Karpas-422 (cell line): ENCODE results near the gene SEMA5B. TPM values are rescaled to one million over a fixed set of nuclear protein-coding genes. Genes with fewer than 3 reads are reported as not detected.

Source experiments
- DNase-seq: peaks from one replicate; pipeline ENCODE4 v3.0.0-alpha.2; 2015
- H2AFZ ChIP-seq: fragments of 200-600 bp; sonication (generic); 2 replicates; pipeline ENCODE4 v1.6.1; 2014; ENCODE audit warnings: antibody characterized with exemption, low read length, mixed read lengths
- H3K27ac ChIP-seq: fragments of 200-600 bp; sonication (generic); 2 replicates; pipeline ENCODE4 v1.5.1; 2014; ENCODE audit warnings: mild to moderate bottlenecking, low read length, moderate library complexity
- H3K27me3 ChIP-seq: fragments of 200-600 bp; sonication (generic); 2 replicates; pipeline ENCODE4 v1.6.1; 2014; ENCODE audit warnings: low read length, mixed read lengths
- H3K36me3 ChIP-seq: fragments of 200-600 bp; sonication (generic); 2 replicates; pipeline ENCODE4 v1.6.1; 2014; ENCODE audit warnings: low read length, mixed read lengths; ENCODE audit not compliant: insufficient read depth
- H3K4me1 ChIP-seq: fragments of 200-600 bp; sonication (generic); 2 replicates; pipeline ENCODE4 v1.6.1; 2014; ENCODE audit warnings: mild to moderate bottlenecking, low read length, mixed read lengths
- H3K4me2 ChIP-seq: fragments of 200-600 bp; sonication (generic); 2 replicates; pipeline ENCODE4 v1.6.1; 2014; ENCODE audit warnings: low read length, low read depth, mild to moderate bottlenecking; ENCODE audit not compliant: poor library complexity, severe bottlenecking
- H3K4me3 ChIP-seq: fragments of 200-600 bp; sonication (generic); 2 replicates; pipeline ENCODE4 v1.5.1; 2014; ENCODE audit warnings: mild to moderate bottlenecking, antibody characterized with exemption, low read length, mixed read lengths
- H3K79me2 ChIP-seq: fragments of 200-600 bp; sonication (generic); 2 replicates; pipeline ENCODE4 v1.6.1; 2014; ENCODE audit warnings: mild to moderate bottlenecking, low read length, mixed read lengths
- H3K9ac ChIP-seq: fragments of 200-600 bp; sonication (generic); 2 replicates; pipeline ENCODE4 v1.6.0; 2014; ENCODE audit warnings: low read length
- H3K9me2 ChIP-seq: fragments of 200-600 bp; sonication (generic), shearing (Covaris generic); replicated peaks from 2 replicates; pipeline ENCODE4 v1.6.0; 2014; ENCODE audit warnings: mild to moderate bottlenecking, low read length, moderate library complexity; ENCODE audit not compliant: insufficient read depth
- H3K9me3 ChIP-seq: fragments of 300-700, 200-600 bp; sonication (generic); 2 replicates; pipeline ENCODE4 v1.6.1; 2014; ENCODE audit warnings: low read length, mixed read lengths
- H4K20me1 ChIP-seq: fragments of 200-600 bp; sonication (generic); 2 replicates; pipeline ENCODE4 v1.6.1; 2014; ENCODE audit warnings: mild to moderate bottlenecking, antibody characterized with exemption, low read length, low read depth; ENCODE audit not compliant: insufficient read depth
- total RNA-seq: library from RNA; depleted of rRNA; stranded (reverse); fragments of >200 nt; shearing (Covaris generic); gene quantifications from 2 replicates; pipeline ENCODE4 v1.2.3, GENCODE V29; 2014; ENCODE audit warnings: low replicate concordance

SEMA5B gene
- total RNA-seq, 1 experiment from 2014 or later: not detected

GRCh38 chr3:123019161-123019560 lies 8.4 kb downstream of the SEMA5B start:
- Histone ChIP-seq H3K36me3 (no peaks in the 10 kb centered on the region), H3K4me1 (peaks cover 2% of the 10 kb centered on the region), H4K20me1 (peaks cover 8% of the 10 kb centered on the region; the same call in 1 of the 2 replicates), H3K79me2 (no peaks in the 10 kb centered on the region), H3K9me2 (no peaks in the 10 kb centered on the region), H2AFZ (no peak overlapping the region), H3K9me3 (no peaks in the 10 kb centered on the region), H3K4me2 (no peak overlapping the region), H3K9ac (no peak overlapping the region), H3K27me3 (no peaks in the 10 kb centered on the region), H3K4me3 (no peak overlapping the region), H3K27ac (no peak overlapping the region)
- no peak for DNase-seq

DNA sequence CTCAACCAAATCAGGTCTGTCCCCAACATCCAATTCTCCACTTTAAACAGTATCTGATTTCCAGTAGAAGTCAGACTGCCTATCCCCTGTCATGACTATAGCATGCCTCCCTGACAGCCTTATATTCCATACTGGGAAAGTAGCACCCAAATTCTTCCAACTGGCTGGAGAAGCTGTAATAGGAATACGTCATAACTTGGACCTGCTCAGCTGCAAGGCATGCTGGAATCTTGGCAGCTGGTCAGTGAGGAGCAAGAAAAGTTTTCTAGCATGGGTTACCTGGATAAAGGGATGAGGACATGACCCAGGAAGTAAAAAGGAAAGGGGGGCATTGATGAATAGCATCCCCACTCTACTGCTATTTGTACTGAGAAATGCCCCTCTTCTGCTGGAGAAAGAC lies 8.9 kb downstream of the SEMA5B start:
- Histone ChIP-seq H3K27ac (no peak overlapping the region), H4K20me1 (peaks cover 8% of the 10 kb centered on the region; the same call in 1 of the 2 replicates), H2AFZ (no peak overlapping the region), H3K27me3 (no peaks in the 10 kb centered on the region), H3K36me3 (no peaks in the 10 kb centered on the region), H3K4me1 (peaks cover 5% of the 10 kb centered on the region), H3K79me2 (no peaks in the 10 kb centered on the region), H3K9me3 (no peaks in the 10 kb centered on the region), H3K9ac (no peak overlapping the region), H3K9me2 (no peaks in the 10 kb centered on the region), H3K4me2 (no peak overlapping the region), H3K4me3 (no peak overlapping the region)
- DNase-seq: no peak

DNA sequence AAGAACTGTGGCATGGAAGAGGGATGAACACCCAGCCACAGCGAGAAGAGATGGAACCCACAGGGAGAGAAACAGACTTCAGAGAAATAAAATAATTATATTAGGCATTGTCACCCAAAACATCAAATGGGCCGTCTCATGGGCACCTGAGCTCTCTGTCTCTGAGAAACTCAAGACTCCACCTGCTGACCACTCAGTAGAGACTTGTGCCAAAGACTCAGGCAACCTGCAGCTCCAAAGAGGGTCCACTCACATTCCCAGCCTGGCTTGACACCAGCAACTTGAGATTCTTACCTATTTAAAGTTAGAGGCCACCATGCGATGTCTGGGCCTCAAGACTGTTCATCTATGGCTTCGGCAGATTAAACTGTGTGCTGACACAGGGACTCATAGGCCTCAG lies 12.0 kb downstream of the SEMA5B start:
- Histone ChIP-seq H3K27me3 (no peaks in the 10 kb centered on the region), H3K4me3 (no peak overlapping the region), H3K36me3 (no peaks in the 10 kb centered on the region), H4K20me1 (peaks cover 12% of the 10 kb centered on the region; the same call in 1 of the 2 replicates), H2AFZ (no peak overlapping the region), H3K4me2 (no peak overlapping the region), H3K9ac (no peak overlapping the region), H3K4me1 (peaks cover 5% of the 10 kb centered on the region), H3K9me2 (no peaks in the 10 kb centered on the region), H3K27ac (no peak overlapping the region), H3K9me3 (no peaks in the 10 kb centered on the region), H3K79me2 (no peaks in the 10 kb centered on the region)
- DNase-seq: no peak

- Histone ChIP-seq H3K9ac (no peak overlapping the region), H3K27ac (no peak overlapping the region), H3K4me1 (peaks cover 5% of the 10 kb centered on the region), H3K9me2 (no peaks in the 10 kb centered on the region), H3K36me3 (no peaks in the 10 kb centered on the region), H3K79me2 (no peaks in the 10 kb centered on the region), H4K20me1 (peaks cover 12% of the 10 kb centered on the region; the same call in 1 of the 2 replicates), H3K9me3 (no peaks in the 10 kb centered on the region), H3K4me3 (no peak overlapping the region), H3K27me3 (no peaks in the 10 kb centered on the region), H3K4me2 (no peak overlapping the region), H2AFZ (no peak overlapping the region)
- no peak for DNase-seq
Measured at GRCh38 chr3:123013876-123014275, 13.7 kb downstream of the SEMA5B start.

DNA sequence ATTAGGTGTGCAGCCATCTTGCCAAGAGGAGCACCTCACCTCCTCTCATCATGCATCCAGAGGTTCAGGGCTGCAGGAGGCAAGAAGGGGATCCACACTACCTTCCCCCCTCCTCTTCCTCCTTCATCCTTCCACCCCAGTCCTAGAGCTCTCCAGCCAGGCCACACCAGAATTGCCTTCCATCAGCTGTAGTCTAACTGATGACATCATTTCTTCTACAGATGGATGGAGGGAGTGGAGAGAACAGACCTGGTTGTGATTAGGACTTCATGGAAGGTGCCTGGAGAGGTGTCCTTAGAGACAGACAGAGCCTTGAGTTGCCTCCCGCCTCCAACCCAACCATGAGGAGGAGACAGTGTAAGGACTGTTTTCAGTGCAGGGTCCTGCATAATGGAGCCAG lies 14.9 kb downstream of the SEMA5B start:
- H2AFZ ChIP-seq: no peak overlapping the region
- no peaks in the 10 kb centered on the region for H3K27me3 ChIP-seq
- H3K4me3 ChIP-seq: no peak overlapping the region
- no peak overlapping the region for H3K4me2 ChIP-seq
- H3K79me2 ChIP-seq: no peaks in the 10 kb centered on the region
- peaks cover 5% of the 10 kb centered on the region for H3K4me1 ChIP-seq
- DNase-seq: no peak
- H3K27ac ChIP-seq: no peak overlapping the region
- H3K9ac ChIP-seq: no peak overlapping the region
- no peaks in the 10 kb centered on the region for H3K9me2 ChIP-seq
- peaks cover 12% of the 10 kb centered on the region; the same call in 1 of the 2 replicates for H4K20me1 ChIP-seq
- H3K36me3 ChIP-seq: no peaks in the 10 kb centered on the region
- no peaks in the 10 kb centered on the region for H3K9me3 ChIP-seq

- Histone ChIP-seq H3K4me1 (peaks cover 15% of the 10 kb centered on the region), H3K9ac (no peak overlapping the region), H3K9me3 (no peaks in the 10 kb centered on the region), H3K4me3 (no peak overlapping the region), H3K4me2 (no peak overlapping the region), H3K27me3 (no peaks in the 10 kb centered on the region), H3K9me2 (no peaks in the 10 kb centered on the region), H2AFZ (no peak overlapping the region), H3K36me3 (no peaks in the 10 kb centered on the region), H3K27ac (no peak overlapping the region), H4K20me1 (peaks cover 20% of the 10 kb centered on the region; the same call in 1 of the 2 replicates), H3K79me2 (no peaks in the 10 kb centered on the region)
- DNase-seq: no peak
Measured at GRCh38 chr3:123011447-123011846, 16.1 kb downstream of the SEMA5B start.

GRCh38 chr3:123008840-123009239 lies 18.7 kb downstream of the SEMA5B start:
- Histone ChIP-seq H3K4me3 (no peak overlapping the region), H3K79me2 (no peaks in the 10 kb centered on the region), H3K27me3 (no peaks in the 10 kb centered on the region), H3K36me3 (no peaks in the 10 kb centered on the region), H3K9me3 (no peaks in the 10 kb centered on the region), H4K20me1 (peaks cover 18% of the 10 kb centered on the region; the same call in 1 of the 2 replicates), H2AFZ (no peak overlapping the region), H3K4me1 (peaks cover 30% of the 10 kb centered on the region), H3K9me2 (no peaks in the 10 kb centered on the region), H3K4me2 (no peak overlapping the region), H3K27ac (no peak overlapping the region), H3K9ac (no peak overlapping the region)
- DNase-seq: no peak

- Histone ChIP-seq H3K79me2 (no peaks in the 10 kb centered on the region), H3K27ac (no peak overlapping the region), H3K4me2 (peak overlapping the region; percentile 21), H3K9ac (no peak overlapping the region), H3K4me1 (peaks cover 48% of the 10 kb centered on the region), H3K36me3 (no peaks in the 10 kb centered on the region), H4K20me1 (peaks cover 27% of the 10 kb centered on the region; the same call in 1 of the 2 replicates), H3K4me3 (no peak overlapping the region), H3K9me3 (no peaks in the 10 kb centered on the region), H3K9me2 (no peaks in the 10 kb centered on the region), H3K27me3 (no peaks in the 10 kb centered on the region), H2AFZ (no peak overlapping the region)
- DNase-seq: no peak
Measured at GRCh38 chr3:123006609-123007008, 21.0 kb downstream of the SEMA5B start.

- no peak overlapping the region for H3K4me3 ChIP-seq
- H2AFZ ChIP-seq: no peak overlapping the region
- H3K36me3 ChIP-seq: no peaks in the 10 kb centered on the region
- no peak overlapping the region for H3K9ac ChIP-seq
- DNase-seq: no peak
- H3K4me2 ChIP-seq: no peak overlapping the region
- no peaks in the 10 kb centered on the region for H3K79me2 ChIP-seq
- peaks cover 48% of the 10 kb centered on the region for H3K4me1 ChIP-seq
- no peaks in the 10 kb centered on the region for H3K9me2 ChIP-seq
- no peak overlapping the region for H3K27ac ChIP-seq
- peaks cover 27% of the 10 kb centered on the region; the same call in 1 of the 2 replicates for H4K20me1 ChIP-seq
- H3K9me3 ChIP-seq: no peaks in the 10 kb centered on the region
- no peaks in the 10 kb centered on the region for H3K27me3 ChIP-seq
Measured at GRCh38 chr3:123005291-123005690, 22.3 kb downstream of the SEMA5B start.
